PC-9 (cell line): ENCODE measurements around the gene ADAMTSL3. TPM values are rescaled to one million over a fixed set of nuclear protein-coding genes. Genes with fewer than 3 reads are reported as not detected.

ENCODE experiments used
- BruUV-seq: library from RNA; stranded (reverse); fragments of 400-500 nt; replicated peaks from 2 replicates; lab custom pipeline; 2021; lab: Mats Ljungman, UMichigan
- CTCF ChIA-PET: fragments of 300-600 bp; sonication (Branson Sonifier 250); formaldehyde crosslinking; loops from one replicate; lab custom pipeline; 2022; ENCODE audit warnings: antibody characterized with exemption; lab: Charles Lee
- POLR2A ChIA-PET: fragments of 300-600 bp; sonication (Branson Sonifier 250); formaldehyde crosslinking; loops from one replicate; lab custom pipeline; 2022; ENCODE audit warnings: antibody characterized with exemption; ENCODE audit not compliant: unreplicated experiment; lab: Charles Lee
- DNase-seq, 2 experiments: peaks; one replicate each; pipeline versions ENCODE4 v3.0.0 to v3.0.0-alpha.2; 2015 to 2022; ENCODE audit warnings: mixed read lengths in 1 of 2
- H2AFZ ChIP-seq: fragments of 200-600 bp; sonication (generic); 2 replicates; pipeline ENCODE4 v1.8.1; 2017; ENCODE audit warnings: antibody characterized with exemption
- H3F3A ChIP-seq: fragments of 200-600 bp; sonication (generic); 2 replicates; pipeline ENCODE4 v1.8.1; 2017; ENCODE audit warnings: antibody characterized with exemption, mild to moderate bottlenecking, low read depth; ENCODE audit not compliant: insufficient read depth
- H3K27ac ChIP-seq: fragments of 200-600 bp; sonication (generic); 2 replicates; pipeline ENCODE4 v1.6.1; 2016; ENCODE audit warnings: mixed run types
- H3K27me3 ChIP-seq: fragments of 200-600 bp; sonication (generic); 2 replicates; pipeline ENCODE4 v1.6.1; 2016; ENCODE audit warnings: low read depth, mixed run types; ENCODE audit not compliant: insufficient read depth
- H3K36me3 ChIP-seq: fragments of 200-600 bp; sonication (generic); 2 replicates; pipeline ENCODE4 v1.6.1; 2016; ENCODE audit warnings: low read depth, mixed run types
- H3K4me1 ChIP-seq: fragments of 200-600 bp; sonication (generic); replicated peaks from 2 replicates; pipeline ENCODE4 v1.6.1; 2016; ENCODE audit warnings: mixed run types; ENCODE audit not compliant: insufficient read depth
- H3K4me2 ChIP-seq: fragments of 200-600 bp; sonication (generic); 2 replicates; pipeline ENCODE4 v1.6.1; 2017; ENCODE audit warnings: mixed run types
- H3K4me3 ChIP-seq: fragments of 200-600 bp; sonication (generic); 2 replicates; pipeline ENCODE4 v1.6.1; 2016; ENCODE audit warnings: mixed run types
- H3K79me2 ChIP-seq: fragments of 200-600 bp; sonication (generic); 2 replicates; pipeline ENCODE4 v1.6.1; 2017; ENCODE audit warnings: low read depth, mixed run types
- H3K9me2 ChIP-seq: fragments of 200-600 bp; sonication (generic); 2 replicates; pipeline ENCODE4 v1.8.1; 2017; ENCODE audit warnings: mild to moderate bottlenecking; ENCODE audit not compliant: insufficient read depth
- H3K9me3 ChIP-seq: fragments of 200-600 bp; sonication (generic); 2 replicates; pipeline ENCODE4 v1.8.1; 2016; ENCODE audit warnings: low read depth; ENCODE audit not compliant: insufficient read depth
- H4K20me1 ChIP-seq: fragments of 200-600 bp; sonication (generic); 2 replicates; pipeline ENCODE4 v1.8.1; 2017; ENCODE audit not compliant: insufficient read depth
- CTCF ChIP-seq: fragments of 200-600 bp; sonication (generic); conservative IDR thresholded peaks from 2 replicates; pipeline ENCODE4 v1.6.1; 2017; ENCODE audit warnings: mixed run types, antibody characterized with exemption, mild to moderate bottlenecking, moderate library complexity
- EZH2 ChIP-seq: fragments of 200-600 bp; sonication (generic); IDR thresholded peaks from 2 replicates; pipeline ENCODE4 v1.8.0; 2017; ENCODE audit warnings: antibody characterized with exemption, low read depth
- intact Hi-C: fragments of 100-400 bp; cut with micrococcal nuclease; formaldehyde crosslinking; loops from one replicate; pipeline ENCODE4 v1.10.0; 2022; ENCODE audit not compliant: unreplicated experiment
- total RNA-seq: library from RNA; stranded (reverse); gene quantifications from 2 replicates; pipeline ENCODE4 v1.2.3, GENCODE V29; 2021

Gene ADAMTSL3
- total RNA-seq, 1 experiment from 2014 or later = 5.0 TPM

GRCh38 chr15:83692746-83693581 is 39.0 kb downstream of the ADAMTSL3 start:
- Histone ChIP-seq H3K79me2 (no peaks in the 10 kb centered on the region), H3K36me3 (no peaks in the 10 kb centered on the region), H3F3A (no peaks in the 10 kb centered on the region; the same call in 1 of the 2 replicates), H2AFZ (no peak overlapping the region), H4K20me1 (no peaks in the 10 kb centered on the region), H3K27ac (no peak overlapping the region), H3K9me3 (no peaks in the 10 kb centered on the region; the same call in 1 of the 2 replicates), H3K4me2 (no peak overlapping the region), H3K9me2 (no peaks in the 10 kb centered on the region), H3K27me3 (no peaks in the 10 kb centered on the region), H3K4me1 (peaks cover 10% of the 10 kb centered on the region), H3K4me3 (no peak overlapping the region)
- CTCF ChIA-PET = no interaction called here
- TF ChIP-seq CTCF (no peak), EZH2 (no peak)
- BruUV-seq = no TSS peak
- no peak for DNase-seq
- intact Hi-C loops = no loop called here
- POLR2A ChIA-PET = no interaction called here

GRCh38 chr15:83694015-83694414 is 40.1 kb downstream of the ADAMTSL3 start:
- H3K36me3 ChIP-seq = no peaks in the 10 kb centered on the region
- no peak overlapping the region for H3K27ac ChIP-seq
- ChIA-PET CTCF (no interaction called here), POLR2A (interaction anchor here (0.6 kb wide), 1 partner anchor 12 kb away, joined by 5 read pairs; no protein-coding TSS in a partner anchor)
- BruUV-seq = no TSS peak
- peak in 1 of 2 experiments; percentile 23 for DNase-seq
- H3K27me3 ChIP-seq = no peaks in the 10 kb centered on the region
- TF ChIP-seq CTCF = no peak
- no peak for TF ChIP-seq EZH2
- H2AFZ ChIP-seq = peak overlapping the region; percentile 63; the same call in 1 of the 2 replicates
- no peaks in the 10 kb centered on the region for H3K9me2 ChIP-seq
- H4K20me1 ChIP-seq = no peaks in the 10 kb centered on the region
- no peaks in the 10 kb centered on the region; the same call in 1 of the 2 replicates for H3K9me3 ChIP-seq
- H3F3A ChIP-seq = no peaks in the 10 kb centered on the region; the same call in 1 of the 2 replicates
- peak overlapping the region; percentile 50; the same call in 1 of the 2 replicates for H3K4me2 ChIP-seq
- intact Hi-C loops = no loop called here
- peaks cover 13% of the 10 kb centered on the region for H3K4me1 ChIP-seq
- H3K4me3 ChIP-seq = no peak overlapping the region
- no peaks in the 10 kb centered on the region for H3K79me2 ChIP-seq

GRCh38 chr15:83694536-83694935 is 40.6 kb downstream of the ADAMTSL3 start:
- H3K9me3 ChIP-seq = no peaks in the 10 kb centered on the region
- no peaks in the 10 kb centered on the region for H3K9me2 ChIP-seq
- no peak overlapping the region for H3K27ac ChIP-seq
- H3K4me2 ChIP-seq = peak overlapping the region; percentile 50; the same call in 1 of the 2 replicates
- CTCF ChIA-PET = no interaction called here
- H3F3A ChIP-seq = no peaks in the 10 kb centered on the region; the same call in 1 of the 2 replicates
- H2AFZ ChIP-seq = peak overlapping the region; percentile 63; the same call in 1 of the 2 replicates
- POLR2A ChIA-PET = no interaction called here
- no peak overlapping the region for H3K4me3 ChIP-seq
- no peak for TF ChIP-seq EZH2
- TF ChIP-seq CTCF = no peak
- no peaks in the 10 kb centered on the region for H3K79me2 ChIP-seq
- intact Hi-C loops = no loop called here
- BruUV-seq = no TSS peak
- DNase-seq = no peak
- no peaks in the 10 kb centered on the region for H4K20me1 ChIP-seq
- no peaks in the 10 kb centered on the region for H3K27me3 ChIP-seq
- H3K36me3 ChIP-seq = no peaks in the 10 kb centered on the region
- peaks cover 13% of the 10 kb centered on the region for H3K4me1 ChIP-seq
